Measurements from ENCODE around the gene BST2. TPM values are rescaled to one million over a fixed set of nuclear protein-coding genes. Genes with fewer than 3 reads are reported as not detected.

Gene BST2
- polyA plus RNA-seq, 3 donors, result 130 to 149 (median 140) TPM

DNA sequence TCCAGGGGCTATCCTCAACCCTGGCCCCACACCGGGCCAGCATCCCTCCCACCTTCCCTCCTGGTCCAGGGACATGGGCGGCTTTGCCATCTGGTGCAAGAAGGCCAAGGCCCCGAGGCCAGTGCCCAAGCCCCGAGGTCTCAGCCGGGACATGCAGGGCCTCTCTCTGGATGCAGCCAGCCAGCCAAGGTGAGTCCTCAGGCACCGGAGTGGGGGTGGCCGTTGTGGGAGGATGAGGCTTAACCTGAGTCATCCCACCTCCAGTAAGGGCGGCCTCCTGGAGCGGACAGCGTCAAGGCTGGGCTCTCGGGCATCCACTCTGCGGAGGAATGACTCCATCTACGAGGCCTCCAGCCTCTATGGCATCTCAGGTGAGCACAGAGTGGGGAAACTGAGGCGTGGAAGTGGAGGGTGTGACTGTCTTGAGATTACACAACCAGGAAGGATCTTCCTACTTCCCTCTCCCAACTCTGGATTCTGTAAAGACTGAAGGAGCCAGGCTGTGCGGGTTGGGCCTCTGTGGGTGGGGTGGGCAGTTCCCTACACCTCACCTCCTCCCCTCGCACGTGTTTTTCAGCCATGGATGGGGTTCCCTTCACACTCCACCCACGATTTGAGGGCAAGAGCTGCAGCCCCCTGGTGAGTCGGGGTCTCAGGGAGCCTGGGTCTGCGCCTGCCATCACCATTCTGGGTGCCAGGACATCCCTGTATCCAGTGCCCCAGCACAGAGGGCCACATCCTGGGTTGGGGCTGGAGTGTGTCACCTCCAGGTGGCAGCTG lies 18.2 kb upstream of the BST2 start:
- no peak for DNase-seq

DNA sequence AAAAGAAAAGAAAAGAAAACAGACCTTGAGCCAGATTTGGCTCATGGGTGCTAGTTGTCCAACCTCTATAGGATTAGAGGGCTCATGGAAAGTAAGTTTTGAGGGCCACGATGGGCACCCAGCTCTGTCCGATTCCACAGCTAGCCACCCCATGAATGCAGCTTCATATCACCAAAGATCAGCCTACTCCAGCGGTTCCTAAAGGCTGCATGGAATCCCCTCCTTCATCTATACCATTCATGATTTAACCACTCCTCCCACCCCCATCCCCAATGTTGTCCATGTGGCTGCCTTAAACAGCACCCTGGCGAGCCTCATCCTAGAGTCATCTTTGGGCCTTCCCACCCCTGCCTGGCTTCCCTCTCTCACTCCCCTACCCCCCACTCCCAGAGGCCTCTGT lies 16.5 kb upstream of the BST2 start:
- DNase-seq, result no peak

DNA sequence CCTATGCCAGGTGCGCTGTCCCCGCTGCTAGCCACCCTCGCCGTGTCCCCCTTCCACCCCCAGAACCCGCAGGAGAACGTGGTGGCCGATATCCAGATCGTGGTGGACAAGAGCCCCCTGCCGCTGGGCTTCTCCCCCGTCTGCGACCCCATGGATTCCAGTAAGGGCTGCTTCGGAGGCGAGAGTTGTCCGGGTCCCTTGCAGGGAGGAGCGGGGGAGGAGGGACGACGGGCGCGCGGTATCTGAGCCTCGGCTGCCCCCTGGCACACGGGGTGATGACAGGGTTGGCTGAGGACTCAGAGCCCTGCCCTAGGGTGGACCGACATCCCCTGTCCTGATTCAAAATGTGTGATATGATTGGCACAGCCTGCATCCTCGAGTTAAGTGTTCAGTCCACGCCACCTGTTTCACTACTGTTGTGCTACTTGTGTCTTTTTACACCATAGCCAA lies 15.1 kb upstream of the BST2 start:
- DNase-seq, result no peak

DNA sequence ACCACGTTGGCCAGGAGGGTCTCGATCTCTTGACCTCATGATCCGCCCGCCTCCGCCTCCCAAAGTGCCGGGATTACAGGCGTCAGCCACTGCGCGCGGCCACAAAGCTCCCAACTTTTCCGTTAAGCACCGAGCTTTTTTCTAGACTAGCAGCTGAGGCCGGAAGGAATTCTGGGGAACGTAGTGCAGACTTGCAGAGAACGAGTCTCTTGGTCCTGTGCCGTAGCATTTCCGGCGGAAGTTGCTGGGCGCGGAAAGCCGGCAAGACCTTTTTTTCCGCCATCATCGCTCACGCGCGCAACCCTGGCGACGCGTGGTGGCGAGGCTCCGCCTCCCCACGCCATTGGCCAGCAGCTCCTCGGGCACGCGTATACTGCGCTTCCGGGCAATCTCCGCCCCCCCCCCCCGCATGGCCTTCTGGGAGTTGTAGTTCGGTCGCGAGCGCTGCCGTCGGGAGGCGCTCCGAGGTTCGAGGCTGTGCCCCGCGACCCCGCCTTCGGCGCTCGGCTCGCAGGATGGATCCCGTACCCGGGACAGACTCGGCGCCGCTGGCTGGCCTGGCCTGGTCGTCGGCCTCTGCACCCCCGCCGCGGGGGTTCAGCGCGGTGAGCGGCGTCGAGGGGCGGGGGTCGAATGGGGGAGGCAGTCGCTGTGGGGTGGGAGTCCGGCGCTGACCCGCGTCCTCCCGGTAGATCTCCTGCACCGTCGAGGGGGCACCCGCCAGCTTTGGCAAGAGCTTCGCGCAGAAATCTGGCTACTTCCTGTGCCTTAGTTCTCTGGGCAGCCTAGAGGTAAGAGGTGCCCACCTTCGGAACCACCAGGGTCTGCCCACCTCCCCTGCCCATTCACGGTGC lies 14.4 kb upstream of the BST2 start, which contains the start of gene MVB12A:
TSS of gene MVB12A (plus strand) at position 427 of the 854 bp plus-strand sequence. CDS start at position 516, 89 bp downstream.
- DNase-seq, result peak; percentile 99

DNA sequence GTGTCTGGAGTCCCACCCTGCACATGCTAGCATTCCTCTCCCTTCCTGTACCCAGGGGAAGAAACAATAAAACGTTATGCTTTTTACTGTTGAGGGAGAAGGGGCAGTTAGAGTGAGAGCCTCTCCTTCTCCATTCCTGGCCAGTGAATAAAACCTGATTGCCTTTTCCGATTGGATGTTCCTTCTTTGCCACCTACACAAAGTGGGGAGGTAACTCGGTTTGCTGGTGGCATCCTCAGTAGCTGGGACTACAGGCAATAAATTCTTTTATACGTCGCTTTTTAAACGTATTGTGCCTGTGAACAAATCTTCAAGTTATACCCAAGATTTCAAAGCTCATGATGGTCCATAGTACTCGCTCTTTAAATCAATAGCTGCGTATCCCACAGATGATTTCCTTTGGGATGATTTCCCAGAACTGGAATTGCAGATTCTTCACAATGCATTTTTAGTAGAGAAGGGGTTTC lies 13.8 kb upstream of the BST2 start:
- no peak for DNase-seq

DNA sequence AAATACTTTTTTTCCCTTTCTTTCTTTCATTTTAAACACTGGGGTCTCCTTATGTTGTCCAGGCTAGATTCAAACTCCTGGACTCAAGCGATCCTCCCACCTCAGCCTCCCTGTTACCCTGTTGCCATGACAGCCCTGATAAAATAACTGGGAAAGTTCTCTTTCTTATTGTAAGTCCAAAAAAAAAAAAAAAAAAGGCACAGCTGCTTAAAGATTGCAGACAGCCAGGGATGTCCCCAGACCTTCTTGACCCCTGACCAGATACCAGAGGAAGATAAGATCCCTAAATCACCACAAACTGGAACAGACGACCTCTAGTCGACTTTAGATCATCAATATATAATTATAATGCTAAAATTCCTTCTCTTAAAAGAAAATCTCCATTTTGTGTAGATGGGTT lies 13.3 kb upstream of the BST2 start:
- no peak for DNase-seq

DNA sequence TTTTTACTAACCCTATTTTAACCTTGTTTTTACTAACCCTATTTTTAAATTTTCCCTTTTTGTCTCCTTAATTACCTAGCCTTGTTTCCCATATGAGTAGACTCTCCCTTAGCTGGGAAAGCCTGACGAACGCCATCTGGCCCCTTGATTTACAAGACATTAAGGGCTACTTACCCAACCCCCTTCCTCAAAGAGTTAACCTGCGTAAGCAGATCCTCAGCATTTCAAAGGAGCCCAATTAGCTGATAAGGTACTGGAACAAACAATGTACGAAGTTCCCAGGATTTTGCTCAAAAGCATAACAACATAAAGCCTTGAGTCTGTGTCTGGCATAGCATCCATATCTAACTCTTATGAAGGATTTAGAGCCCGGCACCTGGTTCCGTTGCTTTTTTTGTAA lies 9.7 kb upstream of the BST2 start:
- no peak for DNase-seq

DNA sequence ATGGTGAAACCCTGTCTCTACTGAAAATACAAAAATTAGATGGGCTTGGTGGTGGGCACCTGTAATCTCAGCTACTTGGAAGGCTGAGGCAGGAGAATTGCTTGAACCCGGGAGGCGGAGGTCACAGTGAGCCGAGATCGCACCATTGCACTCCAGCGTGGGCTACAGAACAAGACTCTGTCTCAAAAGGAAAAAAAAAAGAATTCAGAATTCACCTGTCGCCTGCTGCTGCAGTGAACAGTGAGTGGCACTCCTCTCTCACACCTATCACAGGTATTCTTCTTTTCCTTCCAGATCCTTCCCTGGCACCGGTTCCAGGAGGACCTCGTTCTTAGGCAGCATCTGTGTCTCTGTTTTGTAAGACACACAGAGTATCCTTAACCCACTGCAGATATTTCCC lies 8.7 kb upstream of the BST2 start:
- no peak for DNase-seq

DNA sequence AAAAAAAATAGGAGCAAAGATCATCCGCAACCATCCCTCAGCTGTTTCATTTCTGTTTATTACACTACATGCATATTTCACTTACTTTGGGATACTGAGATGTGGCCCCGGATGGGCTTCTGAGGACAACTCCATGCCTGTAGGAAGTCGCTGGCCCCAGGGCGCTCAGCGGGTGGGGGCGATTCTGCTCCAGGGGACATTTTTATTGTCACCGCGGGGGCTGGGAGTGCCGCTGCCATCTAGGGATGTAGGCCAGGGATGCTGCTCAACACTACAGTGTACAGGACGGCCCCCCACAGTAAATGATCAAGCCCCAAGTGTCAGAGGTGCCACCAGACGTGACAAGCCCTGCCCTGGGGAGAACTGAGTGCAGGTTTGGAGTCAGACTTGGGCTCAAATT lies 6.4 kb upstream of the BST2 start:
- no peak for DNase-seq

DNA sequence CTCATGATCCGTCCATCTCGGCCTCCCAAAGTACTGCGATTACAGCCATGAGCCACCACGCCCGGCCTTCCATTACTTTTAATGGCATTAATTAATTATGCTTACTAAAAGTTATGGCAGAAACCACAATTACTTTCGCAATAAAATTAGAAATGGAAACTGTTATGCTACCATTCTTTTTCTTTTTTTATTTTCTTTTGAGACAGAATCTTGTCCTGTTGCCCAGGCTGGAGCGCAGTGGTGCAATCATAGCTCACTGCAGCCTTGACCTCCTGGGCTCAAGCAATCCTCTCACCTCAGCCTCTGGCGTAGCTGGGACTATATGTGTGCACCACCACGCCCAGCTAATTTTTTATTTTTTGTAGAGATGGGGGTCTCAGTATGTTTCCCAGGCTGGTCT lies 4.6 kb upstream of the BST2 start:
- no peak for DNase-seq

DNA sequence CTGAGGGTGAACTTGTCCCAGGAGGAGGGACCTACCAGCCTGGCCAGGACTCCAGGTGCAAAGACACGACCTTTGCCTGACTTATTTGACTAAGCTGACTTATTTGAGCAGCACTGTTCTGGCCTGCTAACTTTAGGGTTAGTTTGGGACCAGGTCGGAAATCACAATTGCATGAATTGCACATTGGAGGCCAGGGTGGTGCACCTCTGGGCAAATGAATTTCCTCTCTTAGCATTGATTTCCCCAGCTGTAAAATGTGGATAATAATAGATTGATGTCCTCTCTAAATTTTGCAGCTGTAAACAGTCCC lies 1.4 kb upstream of the BST2 start:
- DNase-seq, result no peak

DNA sequence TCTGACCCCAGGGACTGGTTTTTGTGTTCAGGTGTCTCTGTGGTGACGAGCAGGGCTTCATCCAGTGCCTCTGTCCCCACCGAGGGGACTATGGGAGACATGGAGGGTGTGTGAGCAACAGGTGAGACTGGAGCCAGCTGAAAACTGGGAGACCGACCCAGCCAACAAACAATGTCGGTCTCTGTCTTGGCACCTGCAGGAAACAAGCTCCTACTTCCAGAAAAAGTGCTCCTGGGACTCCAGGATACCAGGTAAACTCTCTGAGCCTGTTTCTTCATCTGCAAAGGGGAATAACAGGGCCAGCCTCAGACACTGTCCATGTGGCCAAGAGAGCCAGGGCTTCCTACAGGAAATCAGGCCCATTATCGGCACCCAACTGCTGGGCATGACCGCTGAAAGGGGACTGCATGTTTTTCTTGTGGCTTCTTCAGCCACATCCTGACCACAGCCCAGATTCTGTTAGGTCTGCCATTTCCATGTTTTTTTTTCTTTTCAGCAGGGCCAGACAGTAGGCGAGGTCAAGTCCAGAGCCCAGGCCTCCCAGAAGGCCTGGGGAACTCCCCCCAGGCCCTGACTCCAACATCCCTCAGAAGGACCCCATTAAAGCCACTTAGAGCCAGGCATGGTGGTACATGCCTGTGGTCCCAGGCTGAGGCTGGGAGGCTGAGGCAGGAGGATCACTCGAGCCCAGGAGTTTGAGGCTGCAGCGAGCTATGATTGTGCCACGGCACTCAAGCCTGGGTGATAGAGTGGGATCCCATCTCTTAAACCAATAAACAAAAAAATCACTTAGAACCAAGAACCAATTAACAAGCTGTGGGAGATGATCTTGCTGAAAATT lies 836 bp upstream of the BST2 start:
- DNase-seq, result no peak

DNA sequence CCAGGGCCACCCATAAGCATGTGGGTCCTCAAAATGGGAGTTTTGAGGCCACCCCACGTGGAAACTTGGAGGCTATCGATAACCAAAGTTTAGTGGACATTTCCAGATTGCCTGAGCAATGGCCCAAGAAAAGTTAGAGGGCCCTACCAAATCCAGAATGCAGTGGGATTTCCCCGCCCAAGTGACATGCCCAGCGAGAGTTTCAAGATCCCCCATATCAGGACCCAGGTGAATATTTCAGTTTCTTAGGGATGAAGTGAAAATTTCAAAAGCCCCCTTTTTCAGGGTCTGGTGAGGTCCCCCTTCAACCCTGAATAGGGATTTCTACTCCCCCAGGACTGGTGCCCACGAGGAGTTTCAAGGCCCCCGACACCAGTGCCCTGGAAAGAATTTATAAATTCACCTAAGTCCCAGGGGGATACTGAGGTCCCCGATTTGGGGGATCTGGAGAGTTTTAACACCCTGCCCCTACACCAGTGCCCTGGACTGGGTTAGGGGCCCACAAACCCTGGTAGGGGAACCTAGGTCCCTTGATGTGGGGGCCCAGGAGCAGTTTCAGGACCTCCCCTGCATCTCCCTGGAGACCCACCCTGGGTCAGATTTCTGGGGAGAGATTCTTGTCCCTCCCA lies 695 bp downstream of the BST2 start:
- no peak for DNase-seq

DNA sequence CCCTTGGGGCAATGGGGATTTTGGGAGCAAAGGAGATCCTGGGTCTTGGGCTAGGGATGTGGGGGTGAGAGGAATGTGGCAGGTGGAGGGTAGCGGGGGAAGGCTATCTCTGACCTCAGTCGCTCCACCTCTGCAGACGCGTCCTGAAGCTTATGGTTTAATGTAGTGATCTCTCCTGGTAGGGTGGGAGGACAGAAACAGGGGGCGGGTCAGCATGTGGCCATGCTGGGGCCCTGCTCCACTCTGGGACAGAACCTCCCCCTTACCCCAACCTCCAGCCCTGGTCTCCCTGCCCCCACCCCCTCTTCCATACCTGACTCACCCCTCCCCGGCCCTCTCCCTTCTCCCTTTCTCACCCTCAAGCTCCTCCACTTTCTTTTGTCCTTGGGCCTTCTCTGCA lies 1.4 kb downstream of the BST2 start:
- no peak for DNase-seq

DNA sequence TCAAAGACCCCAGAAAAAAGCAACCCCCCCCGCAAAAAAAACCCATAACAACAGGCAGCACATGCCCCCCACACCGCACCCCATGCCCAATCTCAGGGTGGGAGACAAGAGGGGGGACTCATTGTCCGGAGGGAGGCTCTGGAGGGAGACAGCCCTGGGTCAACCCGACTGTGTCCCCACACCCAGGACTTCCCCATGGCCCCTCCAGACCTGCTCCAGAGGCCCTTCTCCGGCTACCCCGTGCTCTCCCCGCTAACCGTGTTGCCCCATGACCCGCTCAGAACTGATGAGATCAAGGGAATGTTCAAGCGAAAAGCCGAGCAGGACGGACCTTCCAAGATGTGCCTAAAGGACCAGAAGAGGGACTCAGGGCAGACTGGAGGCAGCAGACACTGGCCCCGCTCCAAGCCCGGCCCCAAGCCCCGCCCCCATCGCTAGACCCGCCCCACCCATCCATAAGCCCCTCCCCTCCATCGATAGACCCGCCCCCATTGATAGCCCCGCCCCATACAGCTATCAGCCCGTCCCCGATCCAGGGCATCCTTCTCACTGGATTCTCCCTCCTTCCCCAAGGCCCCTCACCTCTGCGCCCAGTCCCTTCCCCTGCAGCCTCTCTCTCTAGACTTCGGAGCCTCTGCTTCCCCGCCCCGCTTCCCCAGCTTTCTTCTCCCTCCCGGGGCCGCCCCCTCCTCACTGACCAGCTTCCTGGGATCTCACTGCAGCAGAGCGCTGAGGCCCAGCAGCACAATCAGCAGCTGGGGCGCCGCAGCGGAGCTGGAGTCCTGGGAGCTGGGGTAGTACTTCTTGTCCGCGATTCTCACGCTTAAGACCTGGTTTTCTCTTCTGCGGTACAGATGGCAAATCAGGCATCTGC lies 2.2 kb downstream of the BST2 start:
- DNase-seq, result no peak

DNA sequence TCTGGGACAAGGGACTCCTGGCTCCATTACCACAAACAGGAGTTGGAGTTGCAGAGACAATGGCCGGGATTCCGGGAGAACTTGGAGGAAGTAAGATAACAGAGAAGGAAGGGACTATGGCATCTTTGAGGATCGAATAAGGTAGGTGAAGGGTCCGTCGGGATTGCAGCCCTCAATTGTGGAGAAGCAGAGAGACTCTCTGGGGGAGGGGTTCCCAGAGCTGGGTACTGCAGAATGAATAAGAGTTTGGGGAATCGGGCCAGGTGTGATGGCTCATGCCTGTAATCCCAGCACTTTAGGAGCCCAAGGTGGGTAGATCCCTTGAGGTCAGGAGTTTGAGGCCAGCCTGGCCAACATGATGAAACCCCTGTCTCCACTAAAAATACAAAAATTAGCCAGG lies 3.8 kb downstream of the BST2 start:
- no peak for DNase-seq

DNA sequence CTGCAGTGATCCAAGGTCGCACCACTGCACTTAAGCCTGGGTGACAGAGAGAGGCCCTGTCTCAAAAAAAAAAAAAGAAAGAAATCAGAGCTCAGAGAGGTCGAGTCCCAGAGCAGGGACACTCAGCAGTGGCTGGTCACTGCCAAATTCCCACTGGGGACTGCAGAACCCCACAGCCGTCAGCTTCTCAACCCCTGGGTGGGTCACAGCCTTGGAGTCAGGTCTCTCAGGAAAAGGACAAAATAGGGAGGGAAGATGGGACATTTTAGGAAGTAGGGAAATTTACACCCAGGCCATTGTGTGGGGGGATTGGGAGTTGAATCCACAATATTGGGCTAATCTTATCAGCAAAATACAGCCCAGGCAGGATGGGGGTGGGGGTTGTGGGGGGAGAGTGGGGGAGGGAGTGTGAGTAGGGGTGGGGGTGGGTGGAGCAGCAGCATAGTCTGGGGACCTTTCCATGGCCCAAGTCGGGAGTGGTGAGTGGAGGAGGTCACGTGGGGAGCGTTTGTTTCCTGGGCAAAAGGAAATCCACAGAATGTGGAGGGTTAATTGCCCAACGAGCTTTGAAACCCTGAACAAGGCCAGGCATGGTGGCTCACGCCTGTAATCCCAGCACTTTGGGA lies 6.4 kb downstream of the BST2 start:
- no peak for DNase-seq

DNA sequence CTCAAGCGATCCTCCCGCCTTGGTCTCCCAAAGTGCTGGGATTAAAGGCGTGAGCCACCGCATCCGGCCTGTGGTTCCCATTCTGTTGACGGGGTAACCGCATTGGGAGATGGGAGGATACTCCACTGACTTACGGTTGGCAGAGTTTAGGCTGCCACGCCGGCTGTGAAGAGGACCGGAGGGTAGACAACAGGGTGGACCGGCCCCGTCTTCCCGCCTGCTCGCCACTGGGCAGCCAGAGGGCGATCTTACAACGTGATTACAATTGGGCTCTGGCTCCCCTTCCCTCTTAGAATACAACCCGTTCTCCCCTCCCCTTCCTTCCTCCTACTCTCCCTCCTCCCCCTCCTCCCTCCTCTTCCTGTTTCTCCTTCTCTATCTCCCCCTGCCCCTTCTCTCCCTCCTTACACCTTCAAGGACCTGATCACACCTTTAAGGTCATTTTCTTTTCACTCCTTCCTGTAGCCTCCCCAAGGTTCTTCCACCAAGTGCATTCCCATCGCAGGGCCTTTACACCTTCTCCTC lies 10.5 kb downstream of the BST2 start:
- DNase-seq, result no peak

DNA sequence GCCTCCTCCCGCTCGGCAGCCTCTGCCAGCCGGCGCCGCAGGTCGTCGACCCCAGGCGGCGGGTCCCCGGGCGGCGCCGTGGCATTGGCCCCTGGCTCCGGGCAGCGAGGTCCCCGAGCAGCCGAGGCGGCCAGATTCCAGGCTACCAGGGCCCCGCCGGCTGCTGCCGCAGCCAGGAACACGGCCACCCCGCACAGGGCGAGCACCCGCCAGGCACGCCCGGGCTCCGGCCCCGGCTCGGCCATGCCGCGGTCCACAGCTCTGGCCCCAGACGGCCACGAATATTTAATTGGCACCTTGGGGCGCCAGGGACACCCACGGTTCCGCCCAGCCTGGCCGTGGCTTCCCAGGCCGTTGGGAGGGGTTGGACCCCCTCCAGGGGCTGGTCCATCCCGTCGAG lies 11.5 kb downstream of the BST2 start, which contains the start of gene CCDC194:
TSS of gene CCDC194 (minus strand) at position 283 of the 400 bp plus-strand sequence. CDS start at position 245, 38 bp downstream.
- no peak for DNase-seq

DNA sequence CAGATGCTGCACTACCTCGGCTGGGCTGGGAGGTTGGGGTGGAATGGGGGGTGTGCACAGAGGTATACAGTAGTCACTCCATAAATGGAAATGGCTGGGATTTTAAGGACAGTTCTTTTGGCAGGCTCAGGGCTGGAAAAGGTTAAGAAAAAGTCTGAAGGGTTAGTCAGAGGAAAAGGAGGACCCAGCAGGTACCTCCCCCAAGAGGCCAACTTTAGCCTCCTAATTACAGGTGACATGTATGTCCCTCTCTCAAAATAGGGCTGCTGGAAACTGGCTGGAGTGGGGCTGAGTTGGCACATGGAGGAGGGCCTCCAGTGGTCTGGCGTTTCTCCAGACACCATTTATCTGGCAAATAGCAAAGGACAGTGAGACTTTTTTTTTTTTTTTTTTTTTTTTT lies 12.4 kb downstream of the BST2 start:
- DNase-seq, result no peak
